NCI-H2107 (cell line): ENCODE data around the gene MCRS1.

ENCODE experiments used
- DNase-seq: peaks from one replicate; lab custom pipeline; 2025; lab: John Stamatoyannopoulos, UW

Gene MCRS1

GRCh38 chr12:49555631-49556390 lies 12.1 kb downstream of the MCRS1 start:
- no peak for DNase-seq

GRCh38 chr12:49554266-49554665 lies 13.7 kb downstream of the MCRS1 start:
- DNase-seq, result no peak

- peak; percentile 28 for DNase-seq
Measured at GRCh38 chr12:49553512-49554088, 14.3 kb downstream of the MCRS1 start.

GRCh38 chr12:49552899-49553298 lies 15.0 kb downstream of the MCRS1 start:
- DNase-seq, result no peak

- DNase-seq, result no peak
Measured at GRCh38 chr12:49552425-49552824, 15.5 kb downstream of the MCRS1 start.

- DNase-seq, result no peak
Measured at GRCh38 chr12:49552014-49552413, 15.9 kb downstream of the MCRS1 start.

- DNase-seq, result no peak
Measured at GRCh38 chr12:49550693-49551252, 17.2 kb downstream of the MCRS1 start.

- DNase-seq, result peak; percentile 75
Measured at GRCh38 chr12:49549735-49550692, 17.9 kb downstream of the MCRS1 start.

- DNase-seq, result no peak
Measured at GRCh38 chr12:49548822-49549648, 18.9 kb downstream of the MCRS1 start.

- DNase-seq, result no peak
Measured at GRCh38 chr12:49548481-49548821, 19.5 kb downstream of the MCRS1 start.

- no peak for DNase-seq
Measured at GRCh38 chr12:49547090-49547690, 20.8 kb downstream of the MCRS1 start.

GRCh38 chr12:49546481-49546880 lies 21.5 kb downstream of the MCRS1 start:
- no peak for DNase-seq

- no peak for DNase-seq
Measured at GRCh38 chr12:49545815-49546214, 22.1 kb downstream of the MCRS1 start.

GRCh38 chr12:49543914-49544815 lies 23.8 kb downstream of the MCRS1 start:
- no peak for DNase-seq

GRCh38 chr12:49543221-49543913 lies 24.6 kb downstream of the MCRS1 start:
- no peak for DNase-seq

GRCh38 chr12:49542592-49543160 lies 25.3 kb downstream of the MCRS1 start:
- DNase-seq, result no peak

GRCh38 chr12:49541911-49542505 lies 25.9 kb downstream of the MCRS1 start:
- DNase-seq, result no peak

GRCh38 chr12:49541140-49541861 lies 26.6 kb downstream of the MCRS1 start:
- no peak for DNase-seq
